Subcutaneous abdominal adipose tissue (tissue), 5 donors: ENCODE data around the gene SIN3B.
"Not testable (repeated sequence)": the region's sequence is repeated elsewhere in the genome, so short reads cannot be mapped to it uniquely, and the experiment has no call there.

Experiments used
- H3K27ac ChIP-seq: one replicate; pipeline ENCODE4 v1.7.0; 2013; ENCODE audit warnings: low read depth, mild to moderate bottlenecking, inconsistent platforms, low read length, moderate library complexity
- H3K27me3 ChIP-seq, 5 donors: one replicate each; pipeline ENCODE4 v1.7.0; 2013; ENCODE audit warnings: low read length in 5 of 5, inconsistent platforms in 1 of 5; ENCODE audit not compliant: control insufficient read depth in 5 of 5, insufficient read depth in 4 of 5
- H3K36me3 ChIP-seq, 5 donors: one replicate each; pipeline ENCODE4 v1.7.0; 2013; ENCODE audit warnings: low read length in 5 of 5; ENCODE audit not compliant: control insufficient read depth in 5 of 5, insufficient read depth in 5 of 5
- H3K4me1 ChIP-seq, 5 donors: one replicate each; pipeline ENCODE4 v1.7.0; 2013; ENCODE audit warnings: low read length in 5 of 5, mild to moderate bottlenecking in 3 of 5, moderate library complexity in 1 of 5; ENCODE audit not compliant: control insufficient read depth in 5 of 5, insufficient read depth in 5 of 5
- H3K4me3 ChIP-seq, 5 donors: one replicate each; pipeline ENCODE4 v1.7.0; 2013; ENCODE audit warnings: low read length in 5 of 5, low read depth in 1 of 5
- H3K9ac ChIP-seq, 5 donors: one replicate each; pipeline ENCODE4 v1.7.0; 2013; ENCODE audit warnings: low read length in 5 of 5, mild to moderate bottlenecking in 4 of 5, moderate library complexity in 3 of 5
- H3K9me3 ChIP-seq, 5 donors: one replicate each; pipeline ENCODE4 v1.7.0; 2013; ENCODE audit warnings: low read length in 5 of 5; ENCODE audit not compliant: control insufficient read depth in 5 of 5
- donor health status: healthy.
- donor health status: healthy.
- donor health status: healthy.
- donor health status: healthy.
- donor health status: healthy.

Gene SIN3B

GRCh38 chr19:16797876-16798275, 31.3 kb upstream of the SIN3B start:
- Histone ChIP-seq H3K27me3 (no peaks in the 10 kb centered on the region), H3K4me3 (no peak overlapping the region), H3K9ac (no peak overlapping the region), H3K27ac (no peak overlapping the region), H3K36me3 (no peaks in the 10 kb centered on the region), H3K9me3 (peaks cover 0 to 6% (median 4%) of the 10 kb centered on the region in 5 donors), H3K4me1 (no peaks in the 10 kb centered on the region)

- H3K4me3 ChIP-seq, H3K27ac ChIP-seq, H3K4me1 ChIP-seq, H3K9me3 ChIP-seq, H3K36me3 ChIP-seq, H3K9ac ChIP-seq, H3K27me3 ChIP-seq: not testable (repeated sequence)
Measured at GRCh38 chr19:16798326-16798725, 30.9 kb upstream of the SIN3B start.

- H3K27ac ChIP-seq: no peak overlapping the region
- no peak overlapping the region for H3K9ac ChIP-seq
- peaks cover 0 to 6% (median 4%) of the 10 kb centered on the region in 5 donors for H3K9me3 ChIP-seq
- no peaks in the 10 kb centered on the region for H3K36me3 ChIP-seq
- no peaks in the 10 kb centered on the region for H3K27me3 ChIP-seq
- H3K4me3 ChIP-seq: no peak overlapping the region
- no peaks in the 10 kb centered on the region for H3K4me1 ChIP-seq
Measured at GRCh38 chr19:16799740-16800139, 29.5 kb upstream of the SIN3B start.

- H3K27me3 ChIP-seq: no peaks in the 10 kb centered on the region
- no peak overlapping the region for H3K4me3 ChIP-seq
- no peak overlapping the region for H3K27ac ChIP-seq
- no peaks in the 10 kb centered on the region for H3K9me3 ChIP-seq
- no peaks in the 10 kb centered on the region for H3K4me1 ChIP-seq
- H3K9ac ChIP-seq: no peak overlapping the region
- H3K36me3 ChIP-seq: no peaks in the 10 kb centered on the region
Measured at GRCh38 chr19:16801600-16802013, 27.6 kb upstream of the SIN3B start.

- Histone ChIP-seq H3K9me3 (no peaks in the 10 kb centered on the region), H3K4me1 (no peaks in the 10 kb centered on the region), H3K9ac (no peak overlapping the region), H3K27ac (no peak overlapping the region), H3K4me3 (no peak overlapping the region), H3K36me3 (no peaks in the 10 kb centered on the region), H3K27me3 (peaks cover 0 to 4% (median 0%) of the 10 kb centered on the region in 5 donors)
Measured at GRCh38 chr19:16804176-16804575, 25.0 kb upstream of the SIN3B start.

GRCh38 chr19:16807549-16808284, 21.5 kb upstream of the SIN3B start:
- no peak overlapping the region for H3K9ac ChIP-seq
- no peaks in the 10 kb centered on the region for H3K36me3 ChIP-seq
- no peak overlapping the region for H3K4me3 ChIP-seq
- H3K9me3 ChIP-seq: peaks cover 0 to 2% (median under 1%) of the 10 kb centered on the region in 5 donors
- no peak overlapping the region for H3K27ac ChIP-seq
- H3K27me3 ChIP-seq: peaks cover 0 to 4% (median 0%) of the 10 kb centered on the region in 5 donors
- H3K4me1 ChIP-seq: no peaks in the 10 kb centered on the region

- H3K4me1 ChIP-seq: no peaks in the 10 kb centered on the region
- H3K4me3 ChIP-seq: peak overlapping the region in 2 of 5 donors; percentile 6 to 49
- peaks cover 6 to 38% (median 29%) of the 10 kb centered on the region in 5 donors for H3K9me3 ChIP-seq
- no peak overlapping the region for H3K9ac ChIP-seq
- no peak overlapping the region for H3K27ac ChIP-seq
- H3K27me3 ChIP-seq: no peaks in the 10 kb centered on the region
- H3K36me3 ChIP-seq: no peaks in the 10 kb centered on the region
Measured at GRCh38 chr19:16814526-16815100, 14.6 kb upstream of the SIN3B start.

- peaks cover 0 to 11% (median 4%) of the 10 kb centered on the region in 5 donors for H3K4me1 ChIP-seq
- H3K36me3 ChIP-seq: no peaks in the 10 kb centered on the region
- no peaks in the 10 kb centered on the region for H3K27me3 ChIP-seq
- no peak overlapping the region for H3K9ac ChIP-seq
- no peak overlapping the region for H3K27ac ChIP-seq
- no peak overlapping the region for H3K4me3 ChIP-seq
- H3K9me3 ChIP-seq: peaks cover 0 to 12% (median 9%) of the 10 kb centered on the region in 5 donors
Measured at GRCh38 chr19:16820056-16820455, 9.1 kb upstream of the SIN3B start.

- H3K4me3 ChIP-seq: no peak overlapping the region
- H3K27ac ChIP-seq: no peak overlapping the region
- H3K36me3 ChIP-seq: no peaks in the 10 kb centered on the region
- no peaks in the 10 kb centered on the region for H3K27me3 ChIP-seq
- peaks cover 0 to 2% (median 0%) of the 10 kb centered on the region in 5 donors for H3K9me3 ChIP-seq
- peaks cover 1 to 18% (median 14%) of the 10 kb centered on the region in 5 donors for H3K4me1 ChIP-seq
- no peak overlapping the region for H3K9ac ChIP-seq
Measured at GRCh38 chr19:16821081-16821480, 8.1 kb upstream of the SIN3B start.

GRCh38 chr19:16822648-16823047, 6.5 kb upstream of the SIN3B start:
- Histone ChIP-seq H3K4me1 (peaks cover 1 to 18% (median 15%) of the 10 kb centered on the region in 5 donors), H3K9ac (no peak overlapping the region), H3K36me3 (no peaks in the 10 kb centered on the region), H3K27me3 (no peaks in the 10 kb centered on the region), H3K9me3 (no peaks in the 10 kb centered on the region), H3K27ac (no peak overlapping the region), H3K4me3 (no peak overlapping the region)
